NOMO-1 treated with DMSO at 0.1 percent for 48 hours (cell line): Measurements from ENCODE around the gene NIPAL1.
"Not testable (repeated sequence)": the region's sequence is repeated elsewhere in the genome, so short reads cannot be mapped to it uniquely, and the experiment has no call there.

Source experiments
- DNase-seq: peaks from one replicate; lab custom pipeline; 2025; ENCODE audit not compliant: unreplicated experiment; lab: John Stamatoyannopoulos, UW

Gene NIPAL1

DNA sequence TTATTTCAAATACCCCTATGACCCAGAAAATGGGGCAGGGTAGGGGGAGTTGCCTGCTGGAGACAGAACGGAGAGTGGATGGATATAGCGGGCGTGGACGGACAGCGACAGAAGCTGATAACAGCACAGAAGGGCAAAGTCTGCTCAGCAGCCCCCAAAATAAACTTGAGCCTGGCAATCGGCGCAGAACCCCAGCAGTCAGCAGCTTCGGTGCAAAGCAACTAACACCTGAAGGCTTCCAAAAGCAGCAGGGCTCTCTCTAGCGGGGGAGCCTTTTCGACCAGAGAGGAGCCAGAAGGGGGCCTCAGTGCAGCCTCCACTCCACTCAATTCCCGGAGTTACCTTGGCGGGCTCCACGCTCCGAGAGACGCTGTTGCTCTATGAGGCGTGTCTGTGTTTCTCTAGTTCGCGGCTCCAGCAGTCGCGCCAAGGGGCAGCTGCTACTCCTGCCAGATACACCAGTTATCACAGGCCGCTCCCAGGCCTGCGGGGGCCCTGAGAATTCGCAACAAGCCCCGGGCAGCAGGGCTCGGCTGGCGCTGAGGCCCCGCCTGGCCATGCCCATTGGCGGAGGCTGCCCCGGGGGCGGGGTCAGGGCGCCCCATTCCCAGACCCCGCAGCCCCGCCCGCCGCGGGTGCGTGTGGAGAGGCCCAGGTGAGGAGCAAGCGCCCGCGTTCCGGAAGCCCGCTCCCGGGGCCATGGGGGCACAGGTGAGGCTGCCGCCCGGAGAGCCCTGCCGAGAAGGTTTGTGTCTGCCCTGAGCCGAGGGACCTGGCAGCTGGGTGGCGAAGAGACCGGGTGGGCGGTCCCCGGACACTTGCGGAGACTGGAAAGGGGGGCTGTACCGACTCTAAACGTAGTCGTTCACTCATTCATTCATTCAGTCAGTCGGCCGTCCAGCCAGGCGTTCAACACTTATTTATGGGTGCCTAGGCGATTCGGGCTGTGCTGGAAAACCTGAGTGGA, at the start of gene NIPAL1, which contains the start of gene CNGA1:
Gene NIPAL1, plus strand, starts transcription at position 632 of the 967 bp plus-strand sequence. Its CDS starts 68 bp downstream, at position 700.
Gene CNGA1, minus strand, starts transcription at position 541 of the 967 bp plus-strand sequence. CDS start 63,992 bp downstream, outside the sequence.
- DNase-seq: peak; percentile 43

DNA sequence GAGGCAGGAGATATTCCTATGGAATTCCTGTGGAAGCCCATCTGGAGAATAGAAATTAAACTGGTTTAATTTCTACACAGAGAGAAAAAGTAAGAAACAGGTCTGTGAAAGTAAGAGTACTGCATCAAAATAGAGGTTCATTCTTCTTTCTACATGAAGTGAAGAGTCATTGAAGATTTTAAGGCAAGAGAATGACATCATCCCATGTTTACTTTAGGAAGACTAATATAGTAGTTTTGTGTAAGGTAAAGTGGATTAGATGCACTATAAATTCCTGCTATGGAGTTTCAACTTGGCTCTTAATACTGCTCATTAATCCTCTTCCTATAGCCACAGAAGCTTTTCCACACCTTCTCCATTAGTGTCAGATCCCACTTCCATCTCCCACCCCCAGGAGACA, 47.7 kb upstream of the NIPAL1 start:
- DNase-seq: no peak

DNA sequence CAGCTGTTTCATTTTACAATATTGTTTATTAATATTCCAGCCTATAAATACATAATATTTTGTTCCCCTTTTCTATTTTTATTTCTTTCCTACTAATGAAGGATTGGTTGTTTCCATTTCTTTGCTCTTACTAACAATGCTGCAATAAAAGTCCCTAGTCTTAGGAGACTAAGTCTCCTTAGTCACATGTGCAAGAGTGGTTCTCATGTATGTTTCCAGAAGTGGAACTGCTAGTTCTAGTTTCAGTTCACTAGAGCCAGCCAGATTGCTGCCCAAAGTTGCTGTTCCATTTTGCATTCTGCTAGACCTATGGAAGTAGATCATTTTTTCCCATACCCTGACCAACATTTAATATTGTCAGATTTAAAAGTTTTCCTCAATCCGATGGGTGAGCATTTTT, 44.4 kb upstream of the NIPAL1 start:
- DNase-seq: peak; percentile 77

DNA sequence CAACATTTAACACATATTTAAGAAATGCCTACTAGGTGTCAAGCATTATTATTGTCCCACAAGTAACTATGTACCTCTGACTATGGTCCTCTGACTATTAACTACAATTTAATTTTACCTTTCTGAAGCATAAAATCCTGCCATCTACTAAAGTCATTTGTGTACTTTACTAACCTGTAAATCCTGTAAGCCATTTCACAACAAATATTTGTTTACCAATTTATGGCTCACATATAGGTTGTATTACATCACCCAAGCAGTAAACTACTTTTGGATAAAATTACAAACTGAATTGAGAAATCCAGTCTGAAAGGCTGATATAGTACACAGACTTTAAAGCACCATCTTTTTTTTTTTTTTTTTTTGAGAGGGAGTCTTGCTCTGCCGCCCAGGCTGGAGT, 43.9 kb upstream of the NIPAL1 start:
- no peak for DNase-seq

DNA sequence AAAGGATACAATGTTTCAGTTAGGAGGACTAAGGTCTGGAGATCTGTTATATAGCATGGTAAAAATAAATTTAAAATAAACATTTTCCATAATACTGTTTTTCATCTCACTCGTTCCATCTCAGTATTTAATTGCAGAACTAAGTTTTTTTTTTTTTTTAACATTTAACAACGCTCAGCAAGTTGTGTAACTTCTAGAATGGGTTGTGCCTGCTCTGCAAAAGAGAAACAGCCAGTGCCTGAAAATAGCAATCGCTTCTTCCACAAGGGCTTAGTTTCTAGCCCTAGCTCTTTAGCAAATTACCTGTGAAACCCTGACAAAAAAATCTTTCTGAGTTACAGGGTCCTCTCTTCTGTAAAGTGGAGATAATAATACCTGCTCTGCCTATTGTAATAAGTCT, 42.0 kb upstream of the NIPAL1 start:
- DNase-seq: peak; percentile 81

DNA sequence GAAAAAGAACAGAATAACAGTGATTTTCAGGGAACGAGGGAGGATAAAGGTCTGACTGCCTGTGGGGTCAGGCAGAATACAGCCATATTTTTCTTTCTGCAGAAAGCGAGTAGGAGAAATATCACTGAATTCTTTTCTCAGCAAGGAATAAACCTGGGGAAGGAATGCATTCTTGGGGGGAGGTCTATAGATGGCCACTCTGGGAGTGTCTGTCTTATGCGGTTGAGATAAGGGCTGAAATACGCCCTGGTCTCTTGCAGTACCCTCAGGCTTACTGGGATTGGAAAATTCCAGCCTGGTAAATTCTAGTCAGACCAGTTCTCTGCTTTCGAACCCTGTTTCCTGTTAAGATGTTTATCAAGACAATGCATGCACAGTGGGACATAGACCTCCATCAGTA, 26.4 kb upstream of the NIPAL1 start:
- DNase-seq: no peak

DNA sequence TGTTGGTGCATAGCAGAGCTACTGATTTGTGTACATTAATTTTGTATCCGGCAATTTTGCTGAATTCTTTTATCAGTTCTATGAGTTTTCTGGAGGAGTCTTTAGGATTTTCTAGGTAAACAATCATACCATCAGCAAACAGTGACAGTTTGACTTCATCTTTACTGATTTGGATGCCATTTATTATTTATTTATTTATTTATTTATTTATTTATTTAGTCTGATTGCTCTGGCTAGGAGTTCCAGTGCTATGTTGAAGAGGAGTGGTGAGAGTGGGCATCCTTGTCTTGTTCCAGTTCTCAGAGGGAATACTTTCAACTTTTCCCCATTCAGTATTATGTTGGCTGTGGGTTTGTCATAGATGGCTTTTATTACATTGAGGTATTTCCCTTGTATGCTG, 24.1 kb upstream of the NIPAL1 start:
- DNase-seq: not testable (repeated sequence)

DNA sequence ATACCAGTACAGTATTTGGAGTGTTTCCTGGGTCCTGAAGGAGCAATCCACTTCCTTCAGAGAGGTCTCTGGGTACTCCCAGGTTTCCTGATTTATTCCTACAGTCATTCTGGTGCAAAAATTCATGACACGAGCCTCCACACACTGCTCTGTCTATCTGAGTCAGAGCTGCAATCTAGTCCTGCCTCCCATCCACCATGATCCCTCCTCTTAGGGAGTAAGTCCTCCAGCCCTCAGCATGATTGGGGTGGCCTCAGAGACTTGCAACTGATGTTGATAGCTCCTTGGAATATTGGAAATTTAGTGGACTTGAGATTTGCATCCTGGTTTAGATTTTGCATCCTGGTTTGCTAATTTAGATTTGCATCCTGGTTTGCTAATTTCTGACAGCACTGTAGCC, 20.6 kb upstream of the NIPAL1 start:
- DNase-seq: no peak

DNA sequence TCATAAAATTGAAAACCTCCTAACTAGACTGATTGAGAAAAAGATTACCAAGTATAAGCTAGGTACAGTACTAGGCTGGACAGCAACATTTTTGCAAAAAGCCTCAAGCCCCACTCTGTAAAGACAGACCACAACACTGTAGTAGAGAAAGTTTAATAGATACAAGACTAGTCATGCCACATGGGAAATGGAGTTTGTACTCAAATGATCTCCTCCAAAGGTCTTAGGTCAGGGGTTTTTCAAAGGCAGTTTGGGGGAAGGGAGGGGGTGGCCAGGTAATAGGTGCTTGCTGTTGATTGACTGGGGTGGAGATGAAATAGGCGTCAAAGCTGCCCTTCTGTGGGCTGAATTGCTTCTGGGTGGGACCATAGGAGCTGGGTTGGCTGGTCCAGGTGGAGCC, 14.3 kb upstream of the NIPAL1 start:
- DNase-seq: no peak

DNA sequence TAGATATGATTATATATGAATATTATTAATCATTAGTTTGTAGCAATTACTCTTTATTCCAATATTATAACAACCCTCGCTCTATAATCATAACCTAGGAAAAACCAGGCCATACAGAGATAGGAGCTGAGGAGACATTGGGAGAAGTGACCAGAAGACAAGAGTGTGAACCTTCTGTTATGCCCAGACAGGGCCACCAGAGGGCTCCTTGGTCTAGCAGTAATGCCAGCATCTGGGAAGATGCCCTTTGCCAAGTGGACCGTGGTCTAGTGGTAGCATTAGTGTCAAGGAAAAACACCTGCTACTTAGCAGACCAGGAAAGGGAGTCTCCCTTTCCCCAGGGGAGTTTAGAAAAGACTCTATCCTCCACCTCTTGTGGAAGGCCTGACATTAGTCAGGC, 13.0 kb upstream of the NIPAL1 start:
- not testable (repeated sequence) for DNase-seq

DNA sequence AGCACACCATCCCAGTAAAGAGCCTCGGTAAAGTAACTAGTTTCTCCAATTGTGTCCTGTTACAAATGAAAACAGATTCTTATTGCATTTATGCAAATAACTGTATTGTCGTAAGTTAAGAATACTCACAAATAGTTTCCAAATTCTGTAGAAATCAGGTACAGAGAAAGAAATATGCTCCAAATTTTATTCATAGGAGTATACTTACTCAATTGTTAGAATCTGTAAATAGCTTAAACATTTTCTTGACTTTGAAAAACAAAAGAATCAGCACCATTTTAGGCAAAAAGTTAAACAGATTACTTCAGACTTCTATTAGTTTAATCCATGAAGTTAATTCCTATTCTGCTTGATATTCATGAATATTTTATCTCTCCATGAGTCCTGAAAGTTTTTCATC, 10.8 kb upstream of the NIPAL1 start:
- DNase-seq: no peak

DNA sequence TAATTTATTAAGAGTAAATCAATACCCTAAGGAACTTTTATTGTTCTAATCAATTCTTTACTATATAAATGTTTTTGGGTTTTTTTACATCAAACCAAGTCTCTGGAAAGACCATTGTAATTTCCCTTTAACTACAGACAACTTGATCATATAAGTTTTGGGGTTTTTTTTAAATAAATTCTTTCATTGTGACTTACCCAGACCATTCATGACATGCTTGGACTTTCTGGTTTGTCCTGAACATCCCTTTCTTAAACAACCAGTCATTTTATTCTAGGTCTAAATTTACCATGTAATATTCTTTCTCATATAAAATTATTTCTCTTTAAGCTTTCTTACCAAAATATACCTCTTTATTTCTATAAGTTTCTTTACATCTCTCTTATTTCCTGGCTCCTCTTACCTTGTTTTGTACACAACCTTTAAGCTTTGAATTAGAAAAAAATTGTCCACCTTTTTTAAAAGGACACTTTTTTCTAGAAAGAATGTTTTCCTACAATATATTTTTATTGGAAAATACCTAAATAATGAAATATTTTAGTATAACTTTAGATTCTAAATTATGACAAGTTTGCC, 8.5 kb upstream of the NIPAL1 start:
- DNase-seq: no peak

DNA sequence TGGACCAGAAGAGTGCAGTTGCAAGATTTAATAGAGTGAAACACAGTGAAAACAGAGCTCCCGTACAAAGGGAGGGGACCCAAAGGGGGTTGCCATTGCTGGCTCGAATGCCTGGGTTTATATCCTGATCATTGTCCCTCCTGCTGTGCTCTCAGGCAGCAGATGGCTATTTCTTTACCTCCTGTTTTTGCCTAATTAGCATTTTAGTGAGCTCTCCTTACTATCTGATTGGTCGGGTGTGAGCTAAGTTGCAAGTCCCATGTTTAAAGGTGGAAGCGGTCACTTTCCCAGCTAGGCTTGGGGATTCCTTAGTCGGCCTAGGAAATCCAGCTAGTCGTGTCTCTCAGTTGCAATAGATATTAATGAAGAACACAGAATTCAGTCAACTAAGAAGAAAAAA, 5.7 kb upstream of the NIPAL1 start:
- DNase-seq: not testable (repeated sequence)

DNA sequence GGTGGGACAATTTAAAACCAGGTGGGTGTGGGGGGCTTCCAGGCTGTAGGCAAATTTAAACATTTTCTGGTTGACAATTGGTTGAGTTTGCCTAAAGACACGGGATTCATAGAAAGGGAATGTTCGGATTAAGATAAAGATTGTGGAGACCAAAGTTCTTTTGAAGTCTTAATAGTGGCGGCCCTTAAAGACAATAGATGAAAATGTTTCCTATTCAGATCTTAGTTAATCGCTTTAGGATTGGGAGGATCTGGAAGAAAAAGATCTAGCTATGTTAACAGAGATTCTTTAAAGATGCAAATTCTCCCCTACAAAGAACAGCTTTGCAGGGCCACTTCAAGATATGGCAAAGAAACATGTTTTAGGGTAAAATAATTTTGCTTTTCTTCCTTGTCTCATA, 4.8 kb upstream of the NIPAL1 start:
- DNase-seq: no peak

DNA sequence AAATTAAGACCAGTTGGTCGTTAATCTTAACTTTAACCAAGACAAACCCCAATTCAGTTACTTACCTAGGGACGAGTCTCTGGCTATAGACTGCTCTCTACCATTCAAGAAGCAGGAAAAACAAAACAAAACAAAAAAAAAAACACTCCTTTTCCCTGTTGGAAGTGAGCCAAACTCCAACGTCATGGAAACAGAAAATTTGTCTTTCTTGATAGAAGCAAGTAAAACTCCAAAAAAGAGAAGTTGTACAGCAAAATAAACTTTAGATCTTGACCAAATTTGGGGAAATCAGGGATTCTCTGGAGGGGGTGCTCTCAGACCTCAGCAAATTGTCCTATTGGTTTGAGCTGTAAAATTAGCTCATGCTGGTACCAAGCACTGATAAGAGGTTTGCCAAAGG, 3.7 kb upstream of the NIPAL1 start:
- no peak for DNase-seq

DNA sequence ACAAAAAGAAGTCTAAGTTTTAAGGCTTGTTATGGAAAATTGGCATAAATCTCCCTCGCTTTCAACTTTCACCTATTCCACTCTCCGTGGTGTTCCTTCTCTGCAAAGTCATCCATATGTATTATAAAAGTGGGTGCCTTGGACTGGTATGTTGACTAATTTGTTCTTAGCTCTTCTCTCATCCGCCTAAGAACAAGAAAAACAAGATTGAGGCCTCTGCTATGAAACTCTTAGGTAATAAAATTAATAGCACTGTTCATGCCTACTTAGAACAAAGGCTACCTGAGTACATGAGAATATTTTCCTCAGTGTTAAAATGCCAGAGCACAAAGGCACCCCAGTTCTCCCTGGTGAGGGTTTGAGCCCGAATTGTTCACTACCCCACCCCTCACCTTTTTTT, 1.4 kb upstream of the NIPAL1 start:
- no peak for DNase-seq

DNA sequence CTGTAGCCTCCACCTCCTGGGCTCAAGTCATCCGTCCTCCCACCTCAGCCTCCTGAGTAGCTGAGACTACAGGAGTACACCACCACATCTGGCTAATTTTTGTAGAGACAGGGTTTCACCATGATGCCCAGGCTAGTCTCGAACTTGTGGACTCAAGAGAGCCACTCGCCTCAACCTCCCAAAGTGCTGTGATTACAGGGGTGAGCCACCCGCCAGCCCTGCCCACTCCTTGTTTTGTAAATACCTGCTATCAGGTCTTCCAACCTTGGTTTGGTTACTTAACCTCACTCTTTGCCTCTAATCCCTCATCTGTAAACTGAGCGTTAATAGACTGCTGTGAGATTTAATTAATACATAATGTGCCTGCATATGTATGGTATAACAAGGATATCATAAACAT, 894 bp upstream of the NIPAL1 start:
- no peak for DNase-seq

DNA sequence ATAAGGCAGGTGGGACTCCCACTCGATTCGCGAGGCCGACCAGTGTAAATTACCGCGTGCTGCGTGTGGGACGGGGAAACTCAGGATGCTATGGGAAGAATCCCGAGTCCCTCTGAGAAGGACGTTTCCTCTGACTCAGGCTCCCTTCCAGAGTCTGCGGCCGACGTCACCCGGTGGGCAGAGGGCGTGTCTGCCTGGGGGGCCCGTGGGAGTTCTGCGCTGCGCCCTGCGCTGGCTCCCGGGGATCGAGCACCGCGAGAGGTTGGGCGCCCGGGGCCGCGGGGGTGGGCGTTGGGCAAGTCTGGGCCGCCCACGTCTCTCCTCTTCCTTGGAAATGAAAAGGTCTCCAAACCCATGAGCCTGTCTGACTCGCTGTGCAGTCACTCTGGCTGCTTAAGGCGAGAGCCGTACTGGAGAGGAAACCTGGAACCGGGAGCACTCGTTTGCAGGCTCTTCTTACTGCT, 568 bp downstream of the NIPAL1 start:
- DNase-seq: no peak

DNA sequence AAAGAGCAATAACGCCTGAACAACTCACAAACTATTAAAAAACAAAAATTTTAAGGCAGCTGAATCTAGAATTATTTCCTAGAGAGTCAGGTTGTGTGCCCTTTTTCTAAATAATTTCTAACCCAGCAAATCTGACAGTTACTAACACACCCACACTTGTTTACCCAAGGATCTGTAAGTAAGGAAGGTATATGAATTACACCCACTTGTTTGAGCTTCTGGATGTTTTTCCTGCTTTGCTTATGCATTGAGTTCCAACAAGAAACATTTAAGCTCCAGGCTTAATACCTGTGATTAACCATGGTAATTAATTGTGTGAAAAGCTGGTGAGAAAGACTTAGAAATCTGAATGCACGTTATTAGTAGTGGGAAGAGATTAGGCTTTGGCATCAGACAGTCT, 1.5 kb downstream of the NIPAL1 start:
- no peak for DNase-seq

DNA sequence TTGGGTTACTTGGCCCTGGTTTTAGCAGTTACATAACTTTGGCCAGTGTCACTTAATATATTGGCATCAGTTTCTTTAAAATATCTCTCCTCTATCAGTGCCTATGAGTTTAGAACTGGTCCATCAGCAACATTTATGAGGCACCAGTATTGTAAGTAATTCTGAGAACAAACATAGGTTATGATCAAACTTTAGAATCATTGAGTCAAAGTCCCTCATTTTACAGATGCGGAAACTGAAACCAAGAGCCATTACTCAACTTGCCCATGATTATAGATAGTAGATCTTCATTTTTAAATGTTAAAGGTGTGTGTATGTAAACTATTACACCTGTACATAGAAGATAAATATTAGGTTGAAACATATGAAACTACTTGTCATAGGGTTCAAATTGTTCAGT, 4.5 kb downstream of the NIPAL1 start:
- DNase-seq: no peak

DNA sequence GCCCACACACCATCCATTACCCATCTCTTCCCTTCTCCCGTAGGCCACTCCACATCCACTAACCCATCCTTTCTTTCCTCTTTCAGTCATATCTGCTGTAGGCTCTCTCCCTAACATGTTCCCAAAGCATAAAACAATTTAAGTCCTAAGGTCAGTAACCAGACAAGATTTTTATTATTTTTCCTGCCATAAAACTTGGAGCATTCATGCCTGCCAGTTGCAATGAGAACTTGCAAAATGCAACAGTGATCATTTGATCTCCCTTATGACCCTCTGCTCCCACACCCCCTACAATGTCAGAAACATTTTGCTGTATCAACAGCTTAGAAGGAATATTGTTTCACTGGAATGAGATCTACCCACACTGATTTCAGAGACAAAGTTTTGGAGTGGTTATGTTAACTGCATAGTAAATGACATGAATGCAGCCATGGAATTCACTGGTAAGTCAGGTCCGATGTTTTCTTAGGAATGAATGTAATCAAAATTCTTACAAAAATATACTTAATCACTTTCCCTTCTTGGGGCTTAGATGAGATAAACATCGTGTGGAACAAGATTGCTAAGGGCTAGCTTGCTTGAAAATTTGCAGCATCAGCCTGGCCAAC, 5.7 kb downstream of the NIPAL1 start:
- DNase-seq: no peak

DNA sequence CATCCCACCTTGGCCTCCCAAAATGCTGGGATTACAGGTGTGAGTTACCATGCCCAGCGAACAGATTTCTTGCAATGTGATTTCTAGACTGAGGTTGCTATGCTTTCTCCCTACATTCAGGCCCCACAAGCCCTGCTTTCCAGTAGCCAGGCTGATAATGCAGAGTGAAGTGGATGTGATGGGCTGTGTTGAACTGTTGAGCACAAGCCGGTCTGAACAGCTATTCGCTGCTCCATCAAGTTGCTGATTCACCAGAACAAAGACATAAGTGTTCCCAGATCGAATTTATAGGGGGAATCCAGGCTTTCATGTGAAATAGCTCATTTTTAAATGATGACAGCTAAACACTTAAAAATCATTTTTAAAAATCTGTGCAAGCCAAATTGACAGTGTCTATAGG, 8.0 kb downstream of the NIPAL1 start:
- no peak for DNase-seq
